ENCODE data around the gene USP24. TPM values are rescaled to one million over a fixed set of nuclear protein-coding genes. Genes with fewer than 3 reads are reported as not detected.
A peak's percentile ranks its signal among the peaks of the same experiment; 100 is the strongest.

Gene USP24
- total RNA-seq, 1 donor from 2014 or later, result 19.7 TPM

DNA sequence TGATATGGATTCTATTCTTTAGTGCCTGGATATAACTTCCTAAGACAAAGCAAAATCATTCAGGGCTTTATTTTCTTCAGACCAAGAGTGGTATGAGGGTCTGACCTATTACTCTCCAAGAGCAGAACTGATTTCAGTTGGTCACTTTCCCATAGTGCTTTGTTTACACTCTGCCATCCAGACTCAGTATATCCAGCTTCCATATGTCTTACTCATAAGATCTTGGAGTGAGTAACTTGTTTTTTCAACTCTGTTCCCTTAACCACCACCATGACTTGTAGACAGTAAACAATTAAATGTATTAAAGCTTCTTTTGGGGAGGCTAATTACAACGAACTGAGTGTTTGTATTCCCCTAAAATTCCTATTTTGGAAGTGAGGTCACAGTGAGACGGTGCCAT lies 83.4 kb downstream of the USP24 start:
- H3K4me3 ChIP-seq (ENCODE audit: low read depth, low read length), result no peak overlapping the region
- DNase-seq (ENCODE audit: low read depth), result no peak
- TF ChIP-seq, protein P1, sequence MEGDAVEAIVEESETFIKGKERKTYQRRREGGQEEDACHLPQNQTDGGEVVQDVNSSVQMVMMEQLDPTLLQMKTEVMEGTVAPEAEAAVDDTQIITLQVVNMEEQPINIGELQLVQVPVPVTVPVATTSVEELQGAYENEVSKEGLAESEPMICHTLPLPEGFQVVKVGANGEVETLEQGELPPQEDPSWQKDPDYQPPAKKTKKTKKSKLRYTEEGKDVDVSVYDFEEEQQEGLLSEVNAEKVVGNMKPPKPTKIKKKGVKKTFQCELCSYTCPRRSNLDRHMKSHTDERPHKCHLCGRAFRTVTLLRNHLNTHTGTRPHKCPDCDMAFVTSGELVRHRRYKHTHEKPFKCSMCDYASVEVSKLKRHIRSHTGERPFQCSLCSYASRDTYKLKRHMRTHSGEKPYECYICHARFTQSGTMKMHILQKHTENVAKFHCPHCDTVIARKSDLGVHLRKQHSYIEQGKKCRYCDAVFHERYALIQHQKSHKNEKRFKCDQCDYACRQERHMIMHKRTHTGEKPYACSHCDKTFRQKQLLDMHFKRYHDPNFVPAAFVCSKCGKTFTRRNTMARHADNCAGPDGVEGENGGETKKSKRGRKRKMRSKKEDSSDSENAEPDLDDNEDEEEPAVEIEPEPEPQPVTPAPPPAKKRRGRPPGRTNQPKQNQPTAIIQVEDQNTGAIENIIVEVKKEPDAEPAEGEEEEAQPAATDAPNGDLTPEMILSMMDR (conservative IDR thresholded peaks at IDR 0.05; ENCODE audit: low read depth, low read length), result no peak

DNA sequence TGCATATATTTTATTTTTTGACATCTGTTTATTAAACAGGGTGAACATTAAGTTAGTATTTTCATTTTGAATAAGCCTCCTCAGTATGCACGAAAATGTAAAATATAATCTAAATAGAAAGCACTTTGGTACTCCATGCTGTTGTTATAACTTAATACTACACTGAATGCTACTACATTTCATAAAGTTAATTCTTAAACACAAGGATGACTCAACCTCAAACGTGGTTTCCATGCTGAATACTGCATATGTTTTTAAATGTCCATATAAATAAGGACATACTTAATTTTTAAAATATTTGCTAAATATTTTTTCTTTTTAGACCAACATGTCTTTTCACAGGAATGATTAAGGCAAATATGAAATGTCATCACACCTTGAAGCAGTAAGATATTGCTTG lies 83.9 kb downstream of the USP24 start:
- H3K4me3 ChIP-seq (ENCODE audit: low read depth, low read length), result no peak overlapping the region
- no peak for DNase-seq (ENCODE audit: low read depth)
- TF ChIP-seq, protein P1 (conservative IDR thresholded peaks at IDR 0.05; ENCODE audit: low read depth, low read length), result no peak

DNA sequence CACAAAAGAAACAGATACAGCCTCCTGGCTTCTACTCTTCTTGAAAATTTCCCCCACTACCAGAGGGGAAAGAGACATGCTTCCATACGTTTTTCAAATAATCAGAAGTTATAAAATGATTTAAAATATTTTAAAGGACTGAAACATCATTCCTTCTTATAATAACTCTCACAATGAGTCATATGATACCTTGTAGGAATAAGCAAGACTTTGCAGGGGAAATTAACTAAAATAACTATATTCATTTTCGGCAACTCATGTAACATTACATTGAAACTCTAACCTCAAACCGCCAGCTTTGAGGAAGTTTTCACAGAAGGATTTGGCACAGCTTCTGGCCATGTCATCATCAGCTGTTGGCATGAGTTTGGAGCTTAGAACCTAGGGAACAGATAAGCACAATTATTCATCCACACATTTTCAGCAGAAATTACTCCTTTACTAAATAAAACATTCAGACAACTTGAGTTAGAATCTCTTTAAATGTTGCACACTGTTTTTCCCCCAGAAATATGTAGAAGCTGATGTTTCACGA lies 85.9 kb downstream of the USP24 start:
- DNase-seq (ENCODE audit: low read depth), result no peak
- TF ChIP-seq, protein P1 (conservative IDR thresholded peaks at IDR 0.05; ENCODE audit: low read depth, low read length), result no peak
- no peak overlapping the region for H3K4me3 ChIP-seq (ENCODE audit: low read depth, low read length)

DNA sequence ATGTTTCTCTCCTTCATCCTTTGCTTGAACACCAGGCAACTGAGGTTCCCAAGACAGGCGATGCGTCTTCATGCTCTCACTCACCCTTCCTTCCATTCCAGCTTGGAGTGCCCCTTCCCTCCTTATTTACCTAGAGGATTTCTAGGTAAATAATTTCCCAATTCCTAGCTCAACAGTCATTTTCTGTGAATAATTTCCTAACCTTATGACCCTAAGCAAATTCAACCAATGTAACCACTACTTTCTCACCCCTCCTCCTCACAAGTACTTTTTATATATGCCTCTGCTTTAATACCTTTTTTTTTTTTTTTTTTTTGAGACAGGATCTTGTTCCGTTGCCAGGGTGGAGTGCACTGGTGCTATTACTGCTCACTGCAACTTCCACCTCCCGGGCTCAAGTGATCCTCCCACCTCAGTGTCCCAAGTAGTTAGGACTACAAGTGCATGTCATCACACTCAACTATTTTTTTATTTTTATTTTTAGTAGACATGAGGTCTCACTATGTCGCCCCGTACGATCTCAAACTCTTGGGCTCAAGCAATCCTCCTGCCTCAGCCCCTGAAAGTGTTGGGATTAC lies 86.7 kb downstream of the USP24 start:
- H3K4me3 ChIP-seq (ENCODE audit: low read depth, low read length), result no peak overlapping the region
- peak; percentile 97 for DNase-seq (ENCODE audit: low read depth)
- TF ChIP-seq, protein P1 (conservative IDR thresholded peaks at IDR 0.05; ENCODE audit: low read depth, low read length), result no peak

DNA sequence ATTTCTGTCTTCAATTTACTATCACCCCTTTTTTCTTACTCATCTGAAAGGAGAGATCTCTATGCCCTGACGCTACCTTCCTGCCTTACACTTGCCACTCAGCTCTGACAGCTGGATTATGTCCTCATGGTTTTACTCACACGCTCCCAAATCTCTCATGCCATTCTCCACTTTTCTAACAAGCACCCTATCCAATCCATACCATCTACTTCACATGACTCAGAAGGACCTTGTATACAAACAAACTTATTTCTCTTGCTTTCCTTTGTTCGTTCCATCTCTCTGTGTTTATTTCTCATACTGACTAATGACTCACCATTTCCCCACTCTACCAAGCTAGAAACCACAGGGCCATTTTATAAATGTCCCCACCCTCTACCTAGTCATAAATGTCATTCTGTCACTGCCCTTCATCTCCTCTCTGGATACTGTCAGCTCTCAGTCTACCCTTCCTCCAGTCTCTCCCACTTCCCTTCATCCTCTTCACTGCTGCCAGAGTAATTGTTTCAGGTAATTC lies 87.3 kb downstream of the USP24 start:
- TF ChIP-seq, protein P1 (conservative IDR thresholded peaks at IDR 0.05; ENCODE audit: low read depth, low read length), result no peak

DNA sequence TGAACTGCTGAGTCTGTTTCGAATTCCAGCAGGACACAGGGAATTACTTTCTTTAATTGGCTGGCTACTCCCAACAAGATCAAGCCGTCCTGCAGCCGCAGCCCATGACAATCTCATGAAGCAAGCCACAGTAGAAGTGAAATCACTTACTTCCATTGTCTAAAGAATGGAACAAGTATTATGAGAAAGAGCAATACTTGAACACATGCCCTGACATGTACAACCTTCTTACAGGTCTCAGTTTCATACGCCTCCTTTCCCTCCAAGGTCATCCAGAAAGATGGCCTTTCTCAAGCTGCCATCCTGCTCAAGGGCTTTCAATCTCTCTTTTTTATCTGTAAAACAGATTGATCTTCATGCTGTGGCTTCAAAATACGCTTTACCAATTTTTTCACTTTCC lies 90.7 kb downstream of the USP24 start:
- DNase-seq (ENCODE audit: low read depth), result no peak
- TF ChIP-seq, protein P1 (conservative IDR thresholded peaks at IDR 0.05; ENCODE audit: low read depth, low read length), result no peak
- no peak overlapping the region for H3K4me3 ChIP-seq (ENCODE audit: low read depth, low read length)

More for the DNA sequence above, 87.3 kb downstream of the USP24 start:
- DNase-seq (ENCODE audit: low read depth), result no peak
- H3K4me3 ChIP-seq (ENCODE audit: low read depth, low read length), result no peak overlapping the region

DNA sequence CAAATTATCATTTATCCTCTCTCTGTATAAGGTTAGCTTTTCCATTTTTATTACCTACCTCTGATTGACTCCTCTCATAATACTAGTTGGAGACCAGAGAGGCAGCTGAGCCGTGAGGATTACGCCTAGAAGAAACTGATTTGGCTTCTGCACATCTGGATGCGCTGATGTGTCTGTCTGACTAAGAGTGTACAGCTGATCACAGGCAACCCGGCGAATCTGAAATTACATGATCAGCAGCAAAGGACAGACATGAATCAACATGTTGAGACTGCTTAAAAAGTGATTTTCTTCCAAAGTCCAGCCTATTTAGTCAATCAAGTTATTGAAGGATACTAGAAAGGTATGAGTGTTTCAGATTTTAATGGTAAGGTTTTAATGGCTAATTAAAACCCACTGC lies 94.6 kb downstream of the USP24 start:
- DNase-seq (ENCODE audit: low read depth), result no peak
- TF ChIP-seq, protein P1 (conservative IDR thresholded peaks at IDR 0.05; ENCODE audit: low read depth, low read length), result no peak
- no peak overlapping the region for H3K4me3 ChIP-seq (ENCODE audit: low read depth, low read length)

Measured in epithelial cell of proximal tubule (primary cell).